ENCODE results near the gene SC5D. TPM values are rescaled to one million over a fixed set of nuclear protein-coding genes. Genes with fewer than 3 reads are reported as not detected.

SC5D gene
- total RNA-seq, 1 experiment from 2014 or later = 38.4 TPM

- Histone ChIP-seq H3K9ac (ENCODE audit: low read length) (no peak overlapping the region), H2AFZ (ENCODE audit: low read length) (no peak overlapping the region), H3K9me3 (ENCODE audit: low read length) (no peaks in the 10 kb centered on the region), H3F3A (ENCODE audit: low read length, unreplicated experiment) (no peaks in the 10 kb centered on the region), H3K9me2 (replicated peaks; ENCODE audit: low read length) (no peaks in the 10 kb centered on the region), H4K20me1 (ENCODE audit: low read length) (no peaks in the 10 kb centered on the region), H3K4me1 (ENCODE audit: insufficient read depth, low read length) (no peaks in the 10 kb centered on the region), H3K36me3 (ENCODE audit: low read depth, low read length) (peaks cover 17% of the 10 kb centered on the region), H3K4me3 (ENCODE audit: low read length) (no peak overlapping the region), H3K79me2 (ENCODE audit: low read length) (no peaks in the 10 kb centered on the region), H3K4me2 (ENCODE audit: low read length) (no peak overlapping the region), H3K27ac (ENCODE audit: low read length) (no peak overlapping the region), H3K27me3 (ENCODE audit: low read length) (no peaks in the 10 kb centered on the region)
- intact Hi-C loops (cut with micrococcal nuclease) = loop anchor here (10.0 kb wide), 1 partner anchor 344 kb away; no protein-coding TSS in a partner anchor
- no TSS peak for BruUV-seq (replicated peaks)
- ChIA-PET CTCF (no interaction called here), POLR2A (ENCODE audit: unreplicated experiment) (no interaction called here)
- TF ChIP-seq EZH2 (IDR thresholded peaks at IDR 0.05; ENCODE audit: low read length, unreplicated experiment) (no peak), EZH2phosphoT487 (IDR thresholded peaks at IDR 0.05; ENCODE audit: borderline replicate concordance, low read length) (no peak), CTCF (conservative IDR thresholded peaks at IDR 0.05; ENCODE audit: low read depth, low read length) (no peak)
- DNase-seq (no peak), ATAC-seq (peak; percentile 35; the same call in 1 of the 2 replicates)
Observed at GRCh38 chr11:121310908-121311307, 18.3 kb downstream of the SC5D start.

GRCh38 chr11:121311373-121311772 is 18.8 kb downstream of the SC5D start:
- no peak overlapping the region for H3K4me3 ChIP-seq (ENCODE audit: low read length)
- no peaks in the 10 kb centered on the region for H3K27me3 ChIP-seq (ENCODE audit: low read length)
- intact Hi-C loops (cut with micrococcal nuclease) = loop anchor here (10.0 kb wide), 1 partner anchor 343 kb away; no protein-coding TSS in a partner anchor
- ChIA-PET CTCF (no interaction called here), POLR2A (ENCODE audit: unreplicated experiment) (no interaction called here)
- BruUV-seq (replicated peaks) = no TSS peak
- TF ChIP-seq CTCF (conservative IDR thresholded peaks at IDR 0.05; ENCODE audit: low read depth, low read length) (no peak), EZH2 (IDR thresholded peaks at IDR 0.05; ENCODE audit: low read length, unreplicated experiment) (no peak), EZH2phosphoT487 (IDR thresholded peaks at IDR 0.05; ENCODE audit: borderline replicate concordance, low read length) (no peak)
- H3K9ac ChIP-seq (ENCODE audit: low read length) = no peak overlapping the region
- ATAC-seq (no peak), DNase-seq (no peak)
- H4K20me1 ChIP-seq (ENCODE audit: low read length) = no peaks in the 10 kb centered on the region
- no peak overlapping the region for H3K27ac ChIP-seq (ENCODE audit: low read length)
- H3F3A ChIP-seq (ENCODE audit: low read length, unreplicated experiment) = no peaks in the 10 kb centered on the region
- no peak overlapping the region for H3K4me2 ChIP-seq (ENCODE audit: low read length)
- H3K36me3 ChIP-seq (ENCODE audit: low read depth, low read length) = peaks cover 16% of the 10 kb centered on the region
- H3K79me2 ChIP-seq (ENCODE audit: low read length) = no peaks in the 10 kb centered on the region
- no peaks in the 10 kb centered on the region for H3K9me3 ChIP-seq (ENCODE audit: low read length)
- no peak overlapping the region for H2AFZ ChIP-seq (ENCODE audit: low read length)
- H3K9me2 ChIP-seq (replicated peaks; ENCODE audit: low read length) = no peaks in the 10 kb centered on the region
- H3K4me1 ChIP-seq (ENCODE audit: insufficient read depth, low read length) = no peaks in the 10 kb centered on the region

- TF ChIP-seq CTCF (conservative IDR thresholded peaks at IDR 0.05; ENCODE audit: low read depth, low read length) (no peak), EZH2 (IDR thresholded peaks at IDR 0.05; ENCODE audit: low read length, unreplicated experiment) (no peak), EZH2phosphoT487 (IDR thresholded peaks at IDR 0.05; ENCODE audit: borderline replicate concordance, low read length) (no peak)
- DNase-seq (no peak), ATAC-seq (no peak)
- Histone ChIP-seq H3F3A (ENCODE audit: low read length, unreplicated experiment) (no peaks in the 10 kb centered on the region), H3K27me3 (ENCODE audit: low read length) (no peaks in the 10 kb centered on the region), H3K9me3 (ENCODE audit: low read length) (no peaks in the 10 kb centered on the region), H3K79me2 (ENCODE audit: low read length) (no peaks in the 10 kb centered on the region), H3K4me2 (ENCODE audit: low read length) (no peak overlapping the region), H3K9me2 (replicated peaks; ENCODE audit: low read length) (no peaks in the 10 kb centered on the region), H3K4me1 (ENCODE audit: insufficient read depth, low read length) (no peaks in the 10 kb centered on the region), H3K36me3 (ENCODE audit: low read depth, low read length) (peaks cover 5% of the 10 kb centered on the region), H3K4me3 (ENCODE audit: low read length) (no peak overlapping the region), H2AFZ (ENCODE audit: low read length) (no peak overlapping the region), H3K9ac (ENCODE audit: low read length) (no peak overlapping the region), H3K27ac (ENCODE audit: low read length) (no peak overlapping the region), H4K20me1 (ENCODE audit: low read length) (no peaks in the 10 kb centered on the region)
- ChIA-PET CTCF (interaction anchor here (0.6 kb wide), 1 partner anchor 55 kb away, joined by 3 read pairs; no protein-coding TSS in a partner anchor), POLR2A (ENCODE audit: unreplicated experiment) (no interaction called here)
- no TSS peak for BruUV-seq (replicated peaks)
- intact Hi-C loops (cut with micrococcal nuclease) = loop anchor here (10.0 kb wide), 1 partner anchor 342 kb away; no protein-coding TSS in a partner anchor
Observed at GRCh38 chr11:121312483-121312882, 19.9 kb downstream of the SC5D start.

Data from PC-3 (cell line).